Measurements from ENCODE around the gene IGFBPL1. TPM values are rescaled to one million over a fixed set of nuclear protein-coding genes. Genes with fewer than 3 reads are reported as not detected.

The IGFBPL1 gene
- total RNA-seq, 1 experiment from 2014 or later, result 37.9 TPM

GRCh38 chr9:38405785-38406184 is 18.5 kb downstream of the IGFBPL1 start:
- H4K20me1 ChIP-seq (ENCODE audit: control insufficient read depth, insufficient read depth, insufficient read length), result no peaks in the 10 kb centered on the region
- no peak for DNase-seq
- no peak overlapping the region for H2BK120ac ChIP-seq (ENCODE audit: low read depth, low read length, poor library complexity, severe bottlenecking)
- Mint-ChIP-seq H3K4me3 (no peak overlapping the region), H3K36me3 (ENCODE audit: insufficient read depth in 1 of 3, low read depth in 3 of 3) (peaks cover 0 to 4% (median 0%) of the 10 kb centered on the region in 3 experiments; a peak in 2 of 7 replicates), H3K9me3 (no peaks in the 10 kb centered on the region; a peak in 1 of 5 replicates), H3K4me1 (peaks cover 9 to 11% of the 10 kb centered on the region in 2 experiments), H3K27me3 (ENCODE audit: low read depth) (peaks cover 8% of the 10 kb centered on the region), H3K27ac (no peak overlapping the region)
- no peaks in the 10 kb centered on the region for H3K79me2 ChIP-seq (ENCODE audit: insufficient read depth, low read length)
- no peak overlapping the region for H3K4me2 ChIP-seq (ENCODE audit: insufficient read depth, insufficient read length, low read length)
- no peak overlapping the region for H2BK20ac ChIP-seq (ENCODE audit: low read depth, low read length, poor library complexity, severe bottlenecking)
- no peak for TF ChIP-seq CTCF (conservative IDR thresholded peaks at IDR 0.05)
- H2BK5ac ChIP-seq (ENCODE audit: insufficient read length, low read length), result no peak overlapping the region
- WGBS (ENCODE audit: extremely low coverage, insufficient read length, low lambda C conversion rate), result no CpG with 5 or more reads among the region's 3 CpGs
- no peak overlapping the region for H3K9ac ChIP-seq (ENCODE audit: extremely low read depth, insufficient read length, low read length)
- H3K23ac ChIP-seq (ENCODE audit: insufficient read length, low read depth, low read length), result no peak overlapping the region
- no peak overlapping the region for H3K18ac ChIP-seq (ENCODE audit: insufficient read length, low read depth, low read length)
- H2AFZ ChIP-seq (ENCODE audit: low read length), result no peak overlapping the region
- no peak overlapping the region for H2BK12ac ChIP-seq (ENCODE audit: insufficient read length, low read depth, low read length)
- no peaks in the 10 kb centered on the region for H3K9me3 ChIP-seq (ENCODE audit: control insufficient read depth, low read depth, low read length)
- H3K4ac ChIP-seq (ENCODE audit: low read depth, low read length), result no peak overlapping the region
- H3K79me1 ChIP-seq (ENCODE audit: insufficient read depth, low read depth, low read length, poor library complexity, severe bottlenecking), result no peaks in the 10 kb centered on the region
- H3T11ph ChIP-seq (ENCODE audit: low read length), result no peak overlapping the region
- no peak overlapping the region for H4K91ac ChIP-seq (ENCODE audit: insufficient read length, low read depth, low read length)
- no peaks in the 10 kb centered on the region for H3K23me2 ChIP-seq (ENCODE audit: insufficient read length, low read depth, low read length, poor library complexity, severe bottlenecking)
- no peaks in the 10 kb centered on the region for H3K27me3 ChIP-seq (ENCODE audit: insufficient read depth, low read length)
- H3K4me1 ChIP-seq (ENCODE audit: insufficient read depth, low read length), result no peaks in the 10 kb centered on the region
- no peak overlapping the region for H3K14ac ChIP-seq (ENCODE audit: insufficient read depth, low read length)
- no peak overlapping the region for H2AK5ac ChIP-seq (ENCODE audit: insufficient read length, low read length)
- no peak overlapping the region for H4K5ac ChIP-seq (ENCODE audit: insufficient read length, low read depth, low read length)
- H3K27ac ChIP-seq (ENCODE audit: insufficient read length, low read depth, low read length), result no peak overlapping the region
- H4K8ac ChIP-seq (replicated peaks; ENCODE audit: insufficient read length, low read depth, low read length), result no peak overlapping the region
- no peak overlapping the region for H3K56ac ChIP-seq (ENCODE audit: insufficient read length, low read depth, low read length)
- no peak overlapping the region for H2BK15ac ChIP-seq (ENCODE audit: low read depth, low read length)
